Activated T-helper 1 cell treated with anti-CD3 and anti-CD28 coated beads, Interleukin-12 subunit alpha, Interleukin-12 subunit beta, Interleukin-2, Interleukin-4 antibody, amounts not matched to agents 30 ng/mL and 10 ng/mL and 1 ng/mL, durations not matched to agents 14 hours and 24 hours and 36 hours (primary cell): ENCODE data around the gene ETAA1. TPM values are rescaled to one million over a fixed set of nuclear protein-coding genes. Genes with fewer than 3 reads are reported as not detected.

Experiments
- DNase-seq: peaks from one replicate; pipeline ENCODE4 v3.0.0; 2021; ENCODE audit warnings: low spot score
- H3K27ac Mint-ChIP-seq: one replicate; pipeline ENCODE4 v1.8.0; 2021; ENCODE audit warnings: mild to moderate bottlenecking, mixed read lengths
- H3K27me3 Mint-ChIP-seq: one replicate; pipeline ENCODE4 v1.8.0; 2022; ENCODE audit warnings: mild to moderate bottlenecking, moderate library complexity, mixed read lengths; ENCODE audit not compliant: insufficient read depth
- H3K36me3 Mint-ChIP-seq: one replicate; pipeline ENCODE4 v1.8.0; 2021; ENCODE audit warnings: low read depth, mixed read lengths
- H3K4me1 Mint-ChIP-seq: one replicate; pipeline ENCODE4 v1.8.0; 2021; ENCODE audit warnings: low read depth, mixed read lengths
- H3K4me3 Mint-ChIP-seq: one replicate; pipeline ENCODE4 v1.8.0; 2021; ENCODE audit warnings: mild to moderate bottlenecking, moderate library complexity, mixed read lengths
- H3K9me3 Mint-ChIP-seq: one replicate; pipeline ENCODE4 v1.8.0; 2021; ENCODE audit warnings: mixed read lengths
- intact Hi-C: fragments of 100-400 bp; cut with micrococcal nuclease; formaldehyde crosslinking; loops from one replicate; pipeline ENCODE4 v1.15.1; 2024
- total RNA-seq: library from RNA; stranded (reverse); gene quantifications from 2 replicates; pipeline ENCODE4 v1.2.3, GENCODE V29; 2022

The ETAA1 gene
- total RNA-seq, 1 donor from 2014 or later = 9.5 TPM

DNA sequence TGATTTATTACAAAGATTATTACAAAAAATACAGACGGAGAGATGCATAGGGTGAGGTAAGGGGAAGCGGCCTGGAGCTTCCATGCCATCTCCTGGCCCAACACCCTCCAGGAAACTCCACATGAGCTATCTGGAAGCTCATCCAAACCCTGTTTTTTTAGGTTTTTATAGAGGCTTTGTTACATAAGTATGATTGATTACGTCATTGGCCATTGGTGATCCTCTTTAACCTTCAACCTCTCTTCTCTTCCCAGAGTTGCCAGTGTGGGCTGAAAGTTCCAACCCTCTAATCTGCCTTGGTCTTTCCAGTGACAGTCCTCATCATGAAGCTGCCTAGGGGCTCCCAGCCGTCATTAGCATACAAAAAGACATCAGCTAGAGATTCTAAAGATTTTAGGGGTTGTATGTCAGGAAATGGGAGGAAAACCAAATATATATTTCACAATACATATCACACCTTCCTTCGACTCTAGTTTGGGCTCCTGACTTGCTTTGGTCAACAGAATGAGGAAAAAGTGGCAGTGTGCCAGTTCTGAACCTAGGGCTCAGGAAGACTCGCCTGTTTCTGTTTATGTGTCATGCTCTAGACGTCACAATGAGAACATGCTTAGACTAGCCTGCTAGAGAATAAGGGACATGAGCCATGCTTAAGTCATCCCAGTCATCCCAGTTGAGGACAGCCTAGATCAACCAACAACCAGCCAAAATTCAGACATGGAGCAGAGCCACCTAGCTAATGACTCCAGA, 54.1 kb downstream of the ETAA1 start:
- H3K27me3 Mint-ChIP-seq = no peaks in the 10 kb centered on the region
- no peak overlapping the region for H3K4me3 Mint-ChIP-seq
- no peaks in the 10 kb centered on the region for H3K9me3 Mint-ChIP-seq
- no peak for DNase-seq
- intact Hi-C loops = no loop called here
- H3K27ac Mint-ChIP-seq = no peak overlapping the region
- H3K36me3 Mint-ChIP-seq = no peaks in the 10 kb centered on the region
- H3K4me1 Mint-ChIP-seq = no peaks in the 10 kb centered on the region

- no peaks in the 10 kb centered on the region for H3K27me3 Mint-ChIP-seq
- no peaks in the 10 kb centered on the region for H3K36me3 Mint-ChIP-seq
- H3K4me1 Mint-ChIP-seq = no peaks in the 10 kb centered on the region
- H3K4me3 Mint-ChIP-seq = no peak overlapping the region
- no peak for DNase-seq
- intact Hi-C loops = no loop called here
- H3K9me3 Mint-ChIP-seq = no peaks in the 10 kb centered on the region
- H3K27ac Mint-ChIP-seq = no peak overlapping the region
These were observed 56.2 kb downstream of the ETAA1 start for GRCh38 chr2:67453310-67453709.

DNA sequence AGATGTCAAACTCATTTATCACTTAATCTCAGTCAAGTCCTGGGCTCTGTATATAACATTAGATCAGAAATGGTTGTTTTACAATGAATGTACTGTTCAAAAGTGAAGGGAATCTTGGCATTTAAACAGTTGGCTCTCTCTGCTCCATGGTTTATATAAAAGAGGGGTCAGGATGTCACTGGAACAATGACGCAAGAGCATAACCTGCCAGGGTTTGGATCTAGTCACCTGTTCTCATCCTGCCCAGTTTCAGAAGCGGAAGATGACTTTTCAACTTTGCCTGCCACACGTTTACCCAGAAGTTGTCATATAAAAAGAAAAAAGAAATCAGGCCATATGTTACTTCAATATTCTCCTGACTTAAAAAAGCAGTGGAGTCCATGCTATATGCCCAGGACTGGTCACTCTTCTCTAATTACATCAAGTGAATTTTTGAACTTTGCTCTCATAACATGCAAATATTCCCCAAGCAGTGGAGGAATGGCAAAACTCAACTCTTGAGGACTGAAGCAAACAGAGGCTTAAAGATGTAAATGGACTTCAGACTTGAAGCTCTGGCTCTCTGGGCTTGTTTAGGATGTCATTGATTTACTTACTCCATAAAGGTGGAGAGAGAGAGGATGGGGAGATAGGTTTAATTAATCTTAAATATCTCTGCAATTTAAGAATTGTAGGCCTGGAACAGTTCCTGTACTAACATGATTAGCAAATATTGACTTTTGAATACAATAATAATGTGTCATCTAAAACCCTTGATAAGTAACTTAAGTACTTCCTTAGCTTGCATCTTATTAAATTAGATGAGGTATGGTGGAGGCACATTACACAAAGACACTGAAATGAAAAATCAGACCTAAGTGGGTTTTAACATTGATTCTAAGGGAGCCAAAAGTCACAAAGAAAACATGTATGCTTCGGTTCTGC, 58.3 kb downstream of the ETAA1 start:
- no peaks in the 10 kb centered on the region for H3K36me3 Mint-ChIP-seq
- no peaks in the 10 kb centered on the region for H3K27me3 Mint-ChIP-seq
- no peak overlapping the region for H3K4me3 Mint-ChIP-seq
- H3K4me1 Mint-ChIP-seq = no peaks in the 10 kb centered on the region
- H3K9me3 Mint-ChIP-seq = no peaks in the 10 kb centered on the region
- no peak for DNase-seq
- intact Hi-C loops = no loop called here
- no peak overlapping the region for H3K27ac Mint-ChIP-seq

DNA sequence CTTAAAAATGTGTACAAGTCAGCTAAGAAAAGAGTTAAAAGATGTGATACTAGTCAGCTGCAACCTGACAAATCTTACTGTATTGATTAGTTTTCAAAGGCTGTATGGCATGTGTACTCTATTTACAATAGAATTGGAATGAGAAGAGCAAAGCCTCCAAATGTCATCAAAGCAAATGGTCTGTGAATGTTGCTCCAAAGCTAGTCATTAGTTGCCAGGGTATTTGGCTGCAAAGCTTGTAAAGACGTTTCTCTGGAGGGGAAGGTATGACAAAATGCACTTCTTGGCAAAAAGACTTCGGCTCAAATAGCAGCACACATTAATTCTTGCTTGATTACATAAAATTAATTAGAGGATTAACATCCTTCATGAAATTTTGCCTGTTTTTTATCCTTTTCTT, 59.3 kb downstream of the ETAA1 start:
- Mint-ChIP-seq H3K27ac (no peak overlapping the region), H3K36me3 (no peaks in the 10 kb centered on the region), H3K9me3 (no peaks in the 10 kb centered on the region), H3K4me1 (no peaks in the 10 kb centered on the region), H3K27me3 (no peaks in the 10 kb centered on the region), H3K4me3 (no peak overlapping the region)
- no peak for DNase-seq
- intact Hi-C loops = no loop called here

DNA sequence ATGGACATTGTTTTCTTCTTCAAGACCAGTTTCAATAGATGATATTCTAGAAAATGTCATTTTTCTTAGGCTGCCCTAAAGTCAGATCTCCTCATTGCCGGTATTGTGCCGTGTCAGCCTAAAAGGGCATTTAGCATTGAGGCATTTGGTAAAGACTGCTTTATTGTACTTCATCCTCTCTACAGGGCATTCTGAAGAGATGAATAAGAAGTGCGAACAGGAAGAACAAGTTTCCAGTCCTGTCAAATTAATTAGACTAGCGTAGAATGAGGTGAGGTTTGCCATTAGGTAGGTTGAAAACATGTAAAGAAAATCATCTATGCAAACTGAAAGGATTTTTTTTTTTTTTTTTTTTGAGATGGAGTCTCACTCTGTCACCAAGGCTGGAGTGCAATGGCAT, 60.6 kb downstream of the ETAA1 start:
- no peaks in the 10 kb centered on the region for H3K9me3 Mint-ChIP-seq
- DNase-seq = no peak
- no peaks in the 10 kb centered on the region for H3K27me3 Mint-ChIP-seq
- no peaks in the 10 kb centered on the region for H3K4me1 Mint-ChIP-seq
- no peak overlapping the region for H3K27ac Mint-ChIP-seq
- H3K4me3 Mint-ChIP-seq = no peak overlapping the region
- no peaks in the 10 kb centered on the region for H3K36me3 Mint-ChIP-seq
- intact Hi-C loops = no loop called here

GRCh38 chr2:67459761-67460160, 62.6 kb downstream of the ETAA1 start:
- intact Hi-C loops = no loop called here
- H3K36me3 Mint-ChIP-seq = no peaks in the 10 kb centered on the region

More at GRCh38 chr2:67459761-67460160, 62.6 kb downstream of the ETAA1 start:
- no peaks in the 10 kb centered on the region for H3K9me3 Mint-ChIP-seq
- DNase-seq = no peak
- no peaks in the 10 kb centered on the region for H3K4me1 Mint-ChIP-seq
- no peak overlapping the region for H3K27ac Mint-ChIP-seq
- H3K4me3 Mint-ChIP-seq = no peak overlapping the region
- no peaks in the 10 kb centered on the region for H3K27me3 Mint-ChIP-seq
